HG03469 (cell line): ENCODE measurements around the gene TGM6.
"Not testable (repeated sequence)": the region's sequence is repeated elsewhere in the genome, so short reads cannot be mapped to it uniquely, and the experiment has no call there.

Experiments used
- ATAC-seq: cut with Tn5 transposase; IDR thresholded peaks from one replicate; pipeline ENCODE4 v1.9.1; 2021; ENCODE audit warnings: mild to moderate bottlenecking, moderate library complexity, moderate number of reproducible peaks; ENCODE audit not compliant: unreplicated experiment

TGM6 gene

GRCh38 chr20:2397091-2397490 lies 16.4 kb downstream of the TGM6 start:
- no peak for ATAC-seq

GRCh38 chr20:2397595-2398145 lies 17.0 kb downstream of the TGM6 start:
- no peak for ATAC-seq

GRCh38 chr20:2398449-2398848 lies 17.7 kb downstream of the TGM6 start:
- ATAC-seq: no peak

- no peak for ATAC-seq
These were observed 18.7 kb downstream of the TGM6 start for GRCh38 chr20:2399390-2399789.

GRCh38 chr20:2400290-2400689 lies 19.6 kb downstream of the TGM6 start:
- no peak for ATAC-seq

- no peak for ATAC-seq
These were observed 20.8 kb downstream of the TGM6 start for GRCh38 chr20:2401527-2401926.

GRCh38 chr20:2402271-2402980 lies 21.7 kb downstream of the TGM6 start:
- ATAC-seq: no peak

GRCh38 chr20:2403291-2404052 lies 22.8 kb downstream of the TGM6 start:
- no peak for ATAC-seq

- ATAC-seq: no peak
These were observed 25.0 kb downstream of the TGM6 start for GRCh38 chr20:2405693-2406065.

GRCh38 chr20:2407355-2407754 lies 26.7 kb downstream of the TGM6 start:
- not testable (repeated sequence) for ATAC-seq

GRCh38 chr20:2408111-2408510 lies 27.4 kb downstream of the TGM6 start:
- ATAC-seq: no peak

- no peak for ATAC-seq
These were observed 36.0 kb downstream of the TGM6 start for GRCh38 chr20:2416541-2417212.

GRCh38 chr20:2417213-2417541 lies 36.5 kb downstream of the TGM6 start:
- ATAC-seq: no peak

- ATAC-seq: no peak
These were observed 37.7 kb downstream of the TGM6 start for GRCh38 chr20:2418388-2418787.

- ATAC-seq: no peak
These were observed 39.8 kb downstream of the TGM6 start for GRCh38 chr20:2420510-2420909.

GRCh38 chr20:2421247-2421646 lies 40.5 kb downstream of the TGM6 start:
- ATAC-seq: no peak

- no peak for ATAC-seq
These were observed 48.4 kb downstream of the TGM6 start for GRCh38 chr20:2429051-2429450.

GRCh38 chr20:2430538-2430937 lies 49.8 kb downstream of the TGM6 start:
- ATAC-seq: no peak

GRCh38 chr20:2431185-2431584 lies 50.5 kb downstream of the TGM6 start:
- no peak for ATAC-seq

- no peak for ATAC-seq
These were observed 66.1 kb downstream of the TGM6 start for GRCh38 chr20:2446845-2447244.

GRCh38 chr20:2449386-2449785 lies 68.7 kb downstream of the TGM6 start:
- ATAC-seq: no peak

GRCh38 chr20:2451422-2451821 lies 70.7 kb downstream of the TGM6 start:
- ATAC-seq: no peak
